DND-41 (cell line): ENCODE measurements around the gene NDUFB4.
"Not testable (repeated sequence)": the region's sequence is repeated elsewhere in the genome, so short reads cannot be mapped to it uniquely, and the experiment has no call there.

Source experiments
- ATAC-seq: fragments of 200-7000 bp; cut with Tn5 transposase; 3 replicates; pipeline ENCODE4 v1.9.1; 2021; ENCODE audit warnings: low read depth; ENCODE audit not compliant: insufficient read depth
- DNase-seq: peaks from one replicate; pipeline ENCODE4 v3.0.0-alpha.2; 2020
- H2AFZ ChIP-seq: 2 replicates; pipeline ENCODE4 v1.6.0; 2012; ENCODE audit warnings: low read depth, low read length
- H3K27ac ChIP-seq: 2 replicates; pipeline ENCODE4 v1.5.1; 2012; ENCODE audit warnings: low read length, inconsistent platforms
- H3K27me3 ChIP-seq: fragments of 200-600 bp; sonication (generic); 2 replicates; pipeline ENCODE4 v1.6.0; 2012; ENCODE audit warnings: low read length, mild to moderate bottlenecking, inconsistent platforms; ENCODE audit not compliant: insufficient read depth, poor library complexity
- H3K36me3 ChIP-seq: 2 replicates; pipeline ENCODE4 v1.5.1; 2012; ENCODE audit warnings: low read length, inconsistent platforms; ENCODE audit not compliant: insufficient read depth
- H3K4me1 ChIP-seq: 2 replicates; pipeline ENCODE4 v1.5.1; 2012; ENCODE audit warnings: mild to moderate bottlenecking, low read length; ENCODE audit not compliant: insufficient read depth
- H3K4me2 ChIP-seq: 2 replicates; pipeline ENCODE4 v1.6.0; 2012; ENCODE audit warnings: mild to moderate bottlenecking, moderate library complexity, low read length, inconsistent platforms; ENCODE audit not compliant: insufficient read depth
- H3K4me3 ChIP-seq, 2 experiments: fragments of 200-600 bp in 1 of 2; shearing (Covaris generic) in 1 of 2; 2 replicates each; pipeline ENCODE4 v1.5.1; 2012 to 2016; ENCODE audit warnings: inconsistent platforms in 2 of 2, low read length in 2 of 2, mild to moderate bottlenecking in 2 of 2, low read depth in 1 of 2, moderate library complexity in 1 of 2
- H3K79me2 ChIP-seq: 2 replicates; pipeline ENCODE4 v1.6.0; 2012; ENCODE audit warnings: low read length, inconsistent platforms; ENCODE audit not compliant: insufficient read depth
- H3K9ac ChIP-seq: 2 replicates; pipeline ENCODE4 v1.6.0; 2012; ENCODE audit warnings: low read depth, mild to moderate bottlenecking, inconsistent platforms, low read length, moderate library complexity
- H3K9me3 ChIP-seq: 2 replicates; pipeline ENCODE4 v1.5.1; 2012; ENCODE audit warnings: low read length, moderate library complexity, mild to moderate bottlenecking, inconsistent platforms; ENCODE audit not compliant: insufficient read depth, severe bottlenecking
- H4K20me1 ChIP-seq: 2 replicates; pipeline ENCODE4 v1.6.0; 2012; ENCODE audit warnings: low read length; ENCODE audit not compliant: insufficient read depth
- EZH2 ChIP-seq: IDR thresholded peaks from 3 replicates; pipeline ENCODE4 v1.6.1; 2012; ENCODE audit warnings: borderline replicate concordance, low read depth, mild to moderate bottlenecking, moderate library complexity, low read length, inconsistent platforms; ENCODE audit not compliant: severe bottlenecking
- TF ChIP-seq, protein P1 (sequence below): IDR thresholded peaks from 2 replicates; pipeline ENCODE4 v1.5.1; 2012; ENCODE audit warnings: borderline replicate concordance, low read length, moderate library complexity, mild to moderate bottlenecking; ENCODE audit not compliant: poor library complexity, severe bottlenecking; ENCODE audit errors: extremely low read depth

Gene NDUFB4

DNA sequence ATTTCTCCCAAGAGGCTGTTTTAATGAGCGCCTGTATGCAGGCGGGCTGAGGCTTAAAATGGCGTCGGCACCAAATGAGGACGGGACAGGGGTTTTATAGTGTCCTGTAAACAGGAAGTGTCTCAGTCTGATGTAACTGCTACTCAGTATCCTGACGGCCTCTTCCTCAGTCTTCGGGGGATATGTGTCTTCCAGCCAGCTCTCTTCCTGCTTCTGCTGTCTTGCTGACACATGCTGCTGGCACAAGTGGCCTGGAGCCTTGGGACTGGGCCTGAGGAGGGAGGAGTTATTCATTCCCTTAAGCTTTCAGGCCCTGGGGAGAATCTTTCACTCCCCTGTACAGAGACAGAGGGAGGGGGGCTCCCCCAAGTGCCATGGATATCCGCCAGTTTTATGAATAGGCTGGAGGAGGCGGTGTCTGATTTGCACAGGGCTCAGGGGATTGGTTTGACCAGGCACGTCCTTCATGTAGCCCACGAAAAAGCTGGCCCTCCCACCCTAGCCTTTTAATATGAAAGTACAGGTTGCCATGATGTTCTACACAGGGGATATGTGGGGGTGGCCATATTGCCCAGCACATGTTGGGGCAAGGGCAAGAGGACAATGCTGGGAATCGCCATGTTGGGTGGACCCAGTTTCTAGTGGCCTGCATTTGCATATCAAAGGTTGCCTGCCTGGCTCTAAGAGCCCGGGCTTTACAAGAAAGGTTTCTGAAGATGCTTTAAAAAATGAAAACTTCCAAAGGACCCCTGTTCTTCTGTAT is 19.9 kb downstream of the NDUFB4 start:
- peak overlapping the region; percentile 64 for H2AFZ ChIP-seq
- H3K4me3 ChIP-seq = no peak overlapping the region
- peaks cover 4% of the 10 kb centered on the region for H3K4me1 ChIP-seq
- no peak overlapping the region for H3K9ac ChIP-seq
- TF ChIP-seq, protein P1, sequence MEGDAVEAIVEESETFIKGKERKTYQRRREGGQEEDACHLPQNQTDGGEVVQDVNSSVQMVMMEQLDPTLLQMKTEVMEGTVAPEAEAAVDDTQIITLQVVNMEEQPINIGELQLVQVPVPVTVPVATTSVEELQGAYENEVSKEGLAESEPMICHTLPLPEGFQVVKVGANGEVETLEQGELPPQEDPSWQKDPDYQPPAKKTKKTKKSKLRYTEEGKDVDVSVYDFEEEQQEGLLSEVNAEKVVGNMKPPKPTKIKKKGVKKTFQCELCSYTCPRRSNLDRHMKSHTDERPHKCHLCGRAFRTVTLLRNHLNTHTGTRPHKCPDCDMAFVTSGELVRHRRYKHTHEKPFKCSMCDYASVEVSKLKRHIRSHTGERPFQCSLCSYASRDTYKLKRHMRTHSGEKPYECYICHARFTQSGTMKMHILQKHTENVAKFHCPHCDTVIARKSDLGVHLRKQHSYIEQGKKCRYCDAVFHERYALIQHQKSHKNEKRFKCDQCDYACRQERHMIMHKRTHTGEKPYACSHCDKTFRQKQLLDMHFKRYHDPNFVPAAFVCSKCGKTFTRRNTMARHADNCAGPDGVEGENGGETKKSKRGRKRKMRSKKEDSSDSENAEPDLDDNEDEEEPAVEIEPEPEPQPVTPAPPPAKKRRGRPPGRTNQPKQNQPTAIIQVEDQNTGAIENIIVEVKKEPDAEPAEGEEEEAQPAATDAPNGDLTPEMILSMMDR = no peak
- no peak for TF ChIP-seq EZH2
- no peak for DNase-seq
- H3K27me3 ChIP-seq = peaks cover 8% of the 10 kb centered on the region
- H3K4me2 ChIP-seq = no peak overlapping the region
- H4K20me1 ChIP-seq = no peaks in the 10 kb centered on the region
- no peak overlapping the region for H3K27ac ChIP-seq
- no peaks in the 10 kb centered on the region for H3K36me3 ChIP-seq
- ATAC-seq = no peak
- no peaks in the 10 kb centered on the region for H3K9me3 ChIP-seq
- no peaks in the 10 kb centered on the region for H3K79me2 ChIP-seq

DNA sequence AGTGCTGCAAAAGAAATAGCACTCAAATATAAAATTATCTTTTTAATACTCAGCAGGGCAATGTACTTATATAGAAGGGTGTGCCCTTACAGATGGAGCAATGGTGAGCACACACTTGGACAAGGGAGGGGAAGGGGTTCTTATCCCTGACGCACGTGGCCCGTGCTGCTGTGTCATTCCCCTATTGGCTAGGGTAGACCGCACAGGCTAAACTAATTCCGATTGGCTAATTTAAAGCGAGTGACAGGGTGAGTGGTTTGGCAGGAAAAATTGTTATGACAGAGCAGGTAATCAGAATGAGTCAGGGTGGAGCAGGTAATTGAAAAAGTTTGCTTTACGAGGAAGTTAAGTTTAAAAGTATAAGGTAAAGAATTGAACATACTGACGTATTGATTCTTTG is 20.6 kb downstream of the NDUFB4 start:
- not testable (repeated sequence) for H3K36me3 ChIP-seq, DNase-seq, H3K27ac ChIP-seq, H3K27me3 ChIP-seq, H3K4me2 ChIP-seq, H3K4me1 ChIP-seq, H2AFZ ChIP-seq, H3K79me2 ChIP-seq, H3K9me3 ChIP-seq, H3K4me3 ChIP-seq, H4K20me1 ChIP-seq, H3K9ac ChIP-seq, ATAC-seq

DNA sequence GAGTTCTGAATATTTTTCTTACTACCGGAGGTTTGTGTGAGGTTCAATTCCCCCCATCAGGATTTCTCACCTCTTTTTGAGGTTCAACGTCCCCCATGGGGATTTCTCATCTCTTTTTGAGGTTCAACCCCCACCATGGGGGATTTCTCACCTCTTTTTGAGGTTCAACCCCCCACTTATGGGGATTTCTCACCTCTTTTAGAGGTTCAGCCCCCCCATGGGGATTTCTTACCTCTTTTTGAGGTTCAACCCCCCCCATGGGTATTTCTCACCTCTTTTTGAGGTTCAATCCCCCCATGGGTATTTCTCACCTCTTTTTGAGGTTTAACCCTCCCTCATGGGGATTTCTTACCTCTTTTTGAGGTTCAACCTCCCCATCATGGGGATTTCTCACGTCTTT is 26.3 kb downstream of the NDUFB4 start:
- DNase-seq (no peak), ATAC-seq (no peak)
- no peak overlapping the region for H3K27ac ChIP-seq
- no peaks in the 10 kb centered on the region for H3K79me2 ChIP-seq
- no peak overlapping the region for H3K9ac ChIP-seq
- H3K27me3 ChIP-seq = no peaks in the 10 kb centered on the region
- H3K9me3 ChIP-seq = peaks cover 15% of the 10 kb centered on the region
- H2AFZ ChIP-seq = no peak overlapping the region
- no peaks in the 10 kb centered on the region for H4K20me1 ChIP-seq
- TF ChIP-seq EZH2 = no peak
- TF ChIP-seq, protein P1 = no peak
- H3K4me3 ChIP-seq = no peak overlapping the region
- no peak overlapping the region for H3K4me2 ChIP-seq
- no peaks in the 10 kb centered on the region for H3K4me1 ChIP-seq
- no peaks in the 10 kb centered on the region for H3K36me3 ChIP-seq

DNA sequence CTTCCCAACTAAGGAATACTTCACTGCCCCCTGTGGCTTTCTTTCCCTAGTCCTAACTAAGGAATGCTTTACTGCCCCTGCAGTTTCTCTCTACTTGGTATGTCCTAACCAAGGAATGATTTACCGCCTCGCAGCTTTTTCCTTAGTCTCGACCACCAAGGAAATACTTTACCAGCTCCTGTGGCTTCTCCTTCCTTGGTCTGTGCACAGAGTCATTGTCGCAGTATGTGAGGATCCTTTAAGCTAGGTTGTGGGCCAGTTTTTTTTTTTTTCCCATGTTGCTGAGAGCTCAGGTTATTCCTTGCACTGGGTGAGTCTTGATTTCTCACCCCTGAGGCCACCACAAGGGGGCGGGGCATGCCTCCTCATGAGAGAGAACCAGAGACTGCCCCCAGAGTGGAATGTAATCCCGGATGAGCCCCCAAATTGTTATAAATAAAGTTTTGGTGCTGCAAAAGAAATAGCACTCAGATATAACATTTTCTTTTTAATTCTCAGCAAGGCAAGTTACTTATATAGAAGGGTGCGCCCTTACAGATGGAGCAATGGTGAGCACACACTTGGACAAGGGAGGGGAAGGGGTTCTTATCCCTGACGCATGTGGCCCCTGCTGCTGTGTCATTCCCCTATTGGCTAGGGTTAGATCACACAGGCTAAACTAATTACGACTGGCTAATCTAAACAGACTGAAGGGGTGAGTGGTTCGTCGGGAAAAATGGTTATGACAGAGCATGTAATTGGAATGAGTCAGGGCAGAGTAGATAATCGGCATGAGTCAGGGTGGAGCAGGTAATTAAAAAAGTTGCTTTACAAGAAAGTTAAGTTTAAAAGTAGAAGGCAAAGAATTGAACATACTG is 27.0 kb downstream of the NDUFB4 start:
- ATAC-seq = no peak
- Histone ChIP-seq H3K9me3 (peaks cover 15% of the 10 kb centered on the region), H3K9ac (no peak overlapping the region), H3K4me2 (no peak overlapping the region), H2AFZ (no peak overlapping the region), H3K79me2 (no peaks in the 10 kb centered on the region), H3K4me1 (no peaks in the 10 kb centered on the region), H4K20me1 (no peaks in the 10 kb centered on the region), H3K27ac (no peak overlapping the region), H3K4me3 (no peak overlapping the region), H3K27me3 (no peaks in the 10 kb centered on the region), H3K36me3 (no peaks in the 10 kb centered on the region)
- peak; percentile 16 for DNase-seq
- TF ChIP-seq EZH2 = no peak
- TF ChIP-seq, protein P1 = no peak
